Ovary (tissue), 9 donors: ENCODE results near the gene TEX44. TPM values are rescaled to one million over a fixed set of nuclear protein-coding genes. Genes with fewer than 3 reads are reported as not detected.
"Not testable (repeated sequence)": the region's sequence is repeated elsewhere in the genome, so short reads cannot be mapped to it uniquely, and the experiment has no call there.

Experiments
- DNase-seq, 5 donors: peaks; one replicate each; pipeline ENCODE4 v3.0.0-alpha.2; 2019 to 2020
- H3K27ac ChIP-seq, 2 donors: fragments of 200-600 bp; one replicate each; pipeline versions ENCODE4 v1.5.1 to v1.8.0; 2019 to 2022
- H3K27me3 ChIP-seq: fragments of 200-600 bp; one replicate; pipeline ENCODE4 v1.8.0; 2022
- H3K36me3 ChIP-seq: fragments of 200-600 bp; sonication (generic); one replicate; pipeline ENCODE4 v1.5.1; 2019
- H3K4me1 ChIP-seq: one replicate; pipeline ENCODE4 v1.8.1; 2013; ENCODE audit warnings: mild to moderate bottlenecking, moderate library complexity; ENCODE audit not compliant: insufficient read depth
- H3K4me3 ChIP-seq: fragments of 200-600 bp; sonication (generic); one replicate; pipeline ENCODE4 v1.5.1; 2017
- H3K9me3 ChIP-seq, 2 donors: fragments of 200-600 bp in 1 of 2; sonication (generic) in 1 of 2; one replicate each; pipeline versions ENCODE4 v1.5.1 to v1.8.1; 2013 to 2019; ENCODE audit warnings: mild to moderate bottlenecking in 1 of 2, moderate library complexity in 1 of 2
- CTCF ChIP-seq, 3 donors: fragments of 450-650 bp in 2 of 3; fragments of 200-600 bp in 1 of 3; IDR thresholded peaks; one replicate each; pipeline versions ENCODE4 v1.5.1 to v1.8.0; 2016 to 2022; ENCODE audit warnings: antibody characterized with exemption in 3 of 3, mild to moderate bottlenecking in 1 of 3
- EP300 ChIP-seq: sonication (generic); formaldehyde crosslinking; IDR thresholded peaks from one replicate; pipeline ENCODE4 v1.6.1; 2017; ENCODE audit warnings: antibody characterized with exemption
- POLR2A ChIP-seq: fragments of 450-650 bp; IDR thresholded peaks from one replicate; pipeline ENCODE4 v1.6.1; 2017; ENCODE audit warnings: antibody characterized with exemption, mild to moderate bottlenecking, moderate library complexity
- WGBS, 3 donors: extraction: QIAGEN DNeasy Blood & Tissue Kit in 1 of 3; methylation state at CpG; one replicate each; pipeline versions ENCODE4 v1.1.5 to v1.1.7; 2013 to 2017; 5-methylcytosine and 5-hydroxymethylcytosine counted together
- intact Hi-C, 4 donors: fragments of 100-400 bp; cut with DNase I; formaldehyde crosslinking; loops; one replicate each; pipeline versions ENCODE4 v1.11.0 to v1.15.1; 2022 to 2023
- polyA plus RNA-seq, 2 donors: library from polyadenylated mRNA; stranded (reverse); fragments of 200-250 nt in 1 of 2; fragments of 350-450 nt in 1 of 2; fragmentation: Illumina TruSeq in 1 of 2; extraction: RNeasy Lipid Tissue Mini Kit (QIAGEN cat#74804) in 1 of 2; gene quantifications; one replicate each; pipeline ENCODE4 v1.2.3, GENCODE V29; 2013 to 2014
- total RNA-seq, 7 donors: library from RNA; depleted of rRNA in 2 of 7; stranded (reverse); fragments of >200 nt in 2 of 7; fragmentation: NEBNext Ultra II Directional in 3 of 7; extraction: Animal tissue kit (Norgen Biotek cat#: 25700) in 3 of 7; gene quantifications; one replicate each; pipeline versions ENCODE4 v1.1.0 to v1.2.4, GENCODE V29; 2016 to 2023
- donor health status: DM: no; HTN: no; CAD: no; lungs with moderate emphysema.
- donor health status: DM: no; HTN: no; CAD: no.
- donor health status: Bipolar disorder and iron deficiency.
- donor health status: DM: yes; HTN: yes; CAD: no.
- donor health status: DM: no; HTN: no; CAD: no.
- donor health status: DM: yes; HTN: yes; CAD: no.

Gene TEX44
- total and polyA plus RNA-seq, 9 donors = not detected

GRCh38 chr2:231575612-231576256 lies 16.9 kb upstream of the TEX44 start:
- 82 to 94% (median 93%) methylated on average over 10 of the region's 10 CpGs for WGBS, 3 donors
- Histone ChIP-seq H3K9me3 (no peaks in the 10 kb centered on the region), H3K27me3 (no peaks in the 10 kb centered on the region), H3K36me3 (no peaks in the 10 kb centered on the region), H3K4me1 (no peaks in the 10 kb centered on the region), H3K27ac (no peak overlapping the region), H3K4me3 (no peak overlapping the region)
- DNase-seq = no peak
- intact Hi-C loops = no loop called here
- no peak for TF ChIP-seq CTCF (IDR thresholded peaks at IDR 0.05)
- no peak for TF ChIP-seq POLR2A
- no peak for TF ChIP-seq EP300

- no peaks in the 10 kb centered on the region for H3K4me1 ChIP-seq
- H3K27ac ChIP-seq = no peak overlapping the region
- 81 to 98% (median 84%) methylated on average over 4 of the region's 4 CpGs for WGBS, 3 donors
- H3K27me3 ChIP-seq = no peaks in the 10 kb centered on the region
- intact Hi-C loops = no loop called here
- no peak overlapping the region for H3K4me3 ChIP-seq
- no peak for DNase-seq
- no peaks in the 10 kb centered on the region for H3K36me3 ChIP-seq
- no peak for TF ChIP-seq CTCF (IDR thresholded peaks at IDR 0.05)
- TF ChIP-seq EP300 = no peak
- TF ChIP-seq POLR2A = no peak
- H3K9me3 ChIP-seq = no peaks in the 10 kb centered on the region
Measured at GRCh38 chr2:231576465-231576864, 16.2 kb upstream of the TEX44 start.

GRCh38 chr2:231578655-231579054 lies 14.0 kb upstream of the TEX44 start:
- not testable (repeated sequence) for H3K36me3 ChIP-seq, DNase-seq

GRCh38 chr2:231579560-231579959 lies 13.1 kb upstream of the TEX44 start:
- DNase-seq = no peak
- no peaks in the 10 kb centered on the region for H3K27me3 ChIP-seq
- no peaks in the 10 kb centered on the region for H3K4me1 ChIP-seq
- no peaks in the 10 kb centered on the region for H3K36me3 ChIP-seq
- TF ChIP-seq EP300 (no peak), POLR2A (no peak), CTCF (IDR thresholded peaks at IDR 0.05) (no peak)
- intact Hi-C loops = no loop called here
- H3K9me3 ChIP-seq = no peaks in the 10 kb centered on the region
- H3K4me3 ChIP-seq = no peak overlapping the region
- no peak overlapping the region for H3K27ac ChIP-seq
- WGBS, 3 donors = 83 to 90% (median 85%) methylated on average over 3 of the region's 3 CpGs

More at GRCh38 chr2:231578655-231579054, 14.0 kb upstream of the TEX44 start:
- H3K27me3 ChIP-seq, intact Hi-C loops, H3K9me3 ChIP-seq, H3K4me1 ChIP-seq, H3K4me3 ChIP-seq, H3K27ac ChIP-seq: not testable (repeated sequence)
- WGBS, 3 donors = 96 to 100% (median 100%) methylated on average over 2 of the region's 2 CpGs

- Histone ChIP-seq H3K27ac (no peak overlapping the region), H3K9me3 (no peaks in the 10 kb centered on the region), H3K27me3 (no peaks in the 10 kb centered on the region), H3K4me3 (no peak overlapping the region), H3K36me3 (no peaks in the 10 kb centered on the region), H3K4me1 (no peaks in the 10 kb centered on the region)
- no peak for DNase-seq
- WGBS, 3 donors = 69 to 78% (median 72%) methylated on average over 4 of the region's 4 CpGs
- TF ChIP-seq CTCF (IDR thresholded peaks at IDR 0.05) = no peak
- no peak for TF ChIP-seq EP300
- TF ChIP-seq POLR2A = no peak
- intact Hi-C loops = no loop called here
Measured at GRCh38 chr2:231581328-231581727, 11.3 kb upstream of the TEX44 start.
